ENCODE measurements around the gene ZFPM1.

ZFPM1 gene

DNA sequence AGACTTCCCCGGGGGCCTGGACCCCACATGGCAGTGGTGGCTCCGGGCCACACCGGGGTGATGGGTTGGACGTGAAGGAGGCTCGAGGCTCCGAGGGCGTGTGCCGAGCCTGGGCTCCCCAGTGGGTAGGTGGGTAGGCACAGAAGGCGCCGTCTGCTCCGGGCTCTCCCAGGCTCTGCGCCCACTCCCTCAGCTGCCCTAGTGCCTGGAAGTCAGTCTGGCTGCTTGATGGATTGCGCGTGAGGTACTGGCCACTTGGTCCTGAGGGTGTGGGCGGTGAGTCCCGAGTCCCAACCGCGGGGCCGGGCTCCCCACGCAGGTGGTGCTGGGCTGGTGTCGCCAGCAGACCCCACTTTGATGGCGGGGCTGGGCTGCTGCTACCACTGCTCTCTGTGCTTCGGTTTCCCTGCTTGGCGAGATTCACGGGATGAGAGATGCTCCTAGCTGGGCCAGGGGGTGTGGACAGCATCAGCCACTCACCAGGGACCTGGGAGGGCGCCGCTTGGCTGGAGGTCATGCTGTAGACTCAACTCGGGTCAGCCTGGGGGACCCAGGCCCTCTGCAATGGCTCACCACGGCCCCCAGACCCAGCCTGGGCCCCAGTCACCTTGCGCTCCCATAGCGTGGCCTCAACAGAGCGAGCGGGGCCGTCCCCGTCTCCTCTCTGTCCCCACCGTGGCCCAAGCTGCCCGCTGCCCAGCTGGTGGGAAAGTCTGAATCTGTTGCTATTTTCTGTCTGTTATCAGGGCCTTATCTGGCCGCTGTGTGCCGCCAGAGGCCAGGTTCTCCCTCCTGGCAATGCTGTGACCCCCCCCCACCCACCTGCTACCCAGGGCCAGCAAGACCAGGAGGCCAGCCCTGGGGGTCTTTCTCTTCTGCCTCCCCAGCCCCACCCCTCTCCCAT is 26.1 kb downstream of the ZFPM1 start:
- Histone ChIP-seq H3K27me3 (ENCODE audit: insufficient read depth, poor library complexity, severe bottlenecking) (peaks cover 2% of the 10 kb centered on the region), H3K4me3 (replicated peaks; ENCODE audit: insufficient read depth, low read length) (no peak overlapping the region), H3K27ac (replicated peaks) (no peak overlapping the region)
- TF ChIP-seq GABPA (IDR thresholded peaks at IDR 0.05; ENCODE audit: low read depth) (no peak), POLR2AphosphoS5 (IDR thresholded peaks at IDR 0.05; ENCODE audit: low read depth) (no peak), SPI1 (IDR thresholded peaks at IDR 0.05; ENCODE audit: borderline replicate concordance, low read depth) (no peak)
- TF ChIP-seq, protein P1, sequence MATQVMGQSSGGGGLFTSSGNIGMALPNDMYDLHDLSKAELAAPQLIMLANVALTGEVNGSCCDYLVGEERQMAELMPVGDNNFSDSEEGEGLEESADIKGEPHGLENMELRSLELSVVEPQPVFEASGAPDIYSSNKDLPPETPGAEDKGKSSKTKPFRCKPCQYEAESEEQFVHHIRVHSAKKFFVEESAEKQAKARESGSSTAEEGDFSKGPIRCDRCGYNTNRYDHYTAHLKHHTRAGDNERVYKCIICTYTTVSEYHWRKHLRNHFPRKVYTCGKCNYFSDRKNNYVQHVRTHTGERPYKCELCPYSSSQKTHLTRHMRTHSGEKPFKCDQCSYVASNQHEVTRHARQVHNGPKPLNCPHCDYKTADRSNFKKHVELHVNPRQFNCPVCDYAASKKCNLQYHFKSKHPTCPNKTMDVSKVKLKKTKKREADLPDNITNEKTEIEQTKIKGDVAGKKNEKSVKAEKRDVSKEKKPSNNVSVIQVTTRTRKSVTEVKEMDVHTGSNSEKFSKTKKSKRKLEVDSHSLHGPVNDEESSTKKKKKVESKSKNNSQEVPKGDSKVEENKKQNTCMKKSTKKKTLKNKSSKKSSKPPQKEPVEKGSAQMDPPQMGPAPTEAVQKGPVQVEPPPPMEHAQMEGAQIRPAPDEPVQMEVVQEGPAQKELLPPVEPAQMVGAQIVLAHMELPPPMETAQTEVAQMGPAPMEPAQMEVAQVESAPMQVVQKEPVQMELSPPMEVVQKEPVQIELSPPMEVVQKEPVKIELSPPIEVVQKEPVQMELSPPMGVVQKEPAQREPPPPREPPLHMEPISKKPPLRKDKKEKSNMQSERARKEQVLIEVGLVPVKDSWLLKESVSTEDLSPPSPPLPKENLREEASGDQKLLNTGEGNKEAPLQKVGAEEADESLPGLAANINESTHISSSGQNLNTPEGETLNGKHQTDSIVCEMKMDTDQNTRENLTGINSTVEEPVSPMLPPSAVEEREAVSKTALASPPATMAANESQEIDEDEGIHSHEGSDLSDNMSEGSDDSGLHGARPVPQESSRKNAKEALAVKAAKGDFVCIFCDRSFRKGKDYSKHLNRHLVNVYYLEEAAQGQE (IDR thresholded peaks at IDR 0.05; ENCODE audit: insufficient replicate concordance, low read depth) = no peak
- TF ChIP-seq, protein P2, sequence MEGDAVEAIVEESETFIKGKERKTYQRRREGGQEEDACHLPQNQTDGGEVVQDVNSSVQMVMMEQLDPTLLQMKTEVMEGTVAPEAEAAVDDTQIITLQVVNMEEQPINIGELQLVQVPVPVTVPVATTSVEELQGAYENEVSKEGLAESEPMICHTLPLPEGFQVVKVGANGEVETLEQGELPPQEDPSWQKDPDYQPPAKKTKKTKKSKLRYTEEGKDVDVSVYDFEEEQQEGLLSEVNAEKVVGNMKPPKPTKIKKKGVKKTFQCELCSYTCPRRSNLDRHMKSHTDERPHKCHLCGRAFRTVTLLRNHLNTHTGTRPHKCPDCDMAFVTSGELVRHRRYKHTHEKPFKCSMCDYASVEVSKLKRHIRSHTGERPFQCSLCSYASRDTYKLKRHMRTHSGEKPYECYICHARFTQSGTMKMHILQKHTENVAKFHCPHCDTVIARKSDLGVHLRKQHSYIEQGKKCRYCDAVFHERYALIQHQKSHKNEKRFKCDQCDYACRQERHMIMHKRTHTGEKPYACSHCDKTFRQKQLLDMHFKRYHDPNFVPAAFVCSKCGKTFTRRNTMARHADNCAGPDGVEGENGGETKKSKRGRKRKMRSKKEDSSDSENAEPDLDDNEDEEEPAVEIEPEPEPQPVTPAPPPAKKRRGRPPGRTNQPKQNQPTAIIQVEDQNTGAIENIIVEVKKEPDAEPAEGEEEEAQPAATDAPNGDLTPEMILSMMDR (IDR thresholded peaks at IDR 0.05; ENCODE audit: insufficient read depth, low read length) = no peak
- DNase-seq (ENCODE audit: low read depth in 1 of 2, low spot score in 1 of 2) = no peak

DNA sequence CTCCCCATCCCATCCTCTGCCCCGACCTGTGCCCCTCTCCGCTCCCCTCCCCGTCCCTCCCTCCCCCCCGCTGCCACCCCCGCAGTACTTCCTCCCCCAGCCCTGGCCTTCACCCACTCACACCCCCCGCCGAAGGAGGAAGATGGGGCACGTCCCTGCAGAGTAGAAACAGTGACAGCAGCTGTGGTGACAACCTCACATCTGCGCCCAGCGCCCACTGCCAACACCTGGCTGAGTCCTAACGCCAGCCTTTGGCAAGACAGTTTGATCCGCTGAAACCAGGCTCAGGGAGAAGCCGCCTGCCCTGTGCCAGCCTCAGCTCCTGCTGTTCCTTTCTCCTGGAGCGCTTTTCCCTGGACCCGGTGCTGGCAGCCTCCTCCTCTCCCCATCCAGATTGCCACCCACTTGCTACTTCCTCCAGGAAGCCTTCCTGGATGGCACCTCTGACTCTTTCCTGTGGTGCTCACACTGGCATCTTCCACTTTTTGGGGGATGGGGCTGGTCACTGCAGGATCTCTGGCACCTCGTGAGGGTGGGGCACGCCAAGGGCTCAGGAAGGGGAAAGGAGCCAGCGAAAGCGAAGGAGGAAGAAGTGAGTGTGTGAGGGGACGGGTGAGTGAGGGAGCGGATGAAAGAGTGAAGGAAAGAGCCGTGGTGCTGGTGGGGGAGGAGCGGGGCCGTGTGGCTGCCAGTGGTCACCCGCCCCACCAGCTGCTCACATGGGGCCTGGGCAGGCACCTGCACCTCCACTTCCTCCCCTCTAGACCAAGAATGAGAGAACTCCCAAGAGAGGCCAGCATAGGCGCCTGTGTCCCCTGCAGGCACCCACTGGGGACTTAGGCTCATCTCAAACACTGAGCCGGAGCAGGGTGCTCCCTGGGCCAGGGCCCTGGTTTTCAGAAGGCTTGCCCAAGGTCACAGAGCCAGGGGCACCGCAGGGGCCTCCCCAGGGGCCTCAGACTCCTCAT is 27.0 kb downstream of the ZFPM1 start:
- DNase-seq (ENCODE audit: low read depth in 1 of 2, low spot score in 1 of 2) = peak in 1 of 2 experiments; percentile 52
- Histone ChIP-seq H3K27me3 (ENCODE audit: insufficient read depth, poor library complexity, severe bottlenecking) (peaks cover 2% of the 10 kb centered on the region), H3K27ac (replicated peaks) (no peak overlapping the region), H3K4me3 (replicated peaks; ENCODE audit: insufficient read depth, low read length) (no peak overlapping the region)
- TF ChIP-seq, protein P1 (IDR thresholded peaks at IDR 0.05; ENCODE audit: insufficient replicate concordance, low read depth) = no peak
- TF ChIP-seq POLR2AphosphoS5 (IDR thresholded peaks at IDR 0.05; ENCODE audit: low read depth) = peak; percentile 47; the same call in 1 of the 2 replicates

DNA sequence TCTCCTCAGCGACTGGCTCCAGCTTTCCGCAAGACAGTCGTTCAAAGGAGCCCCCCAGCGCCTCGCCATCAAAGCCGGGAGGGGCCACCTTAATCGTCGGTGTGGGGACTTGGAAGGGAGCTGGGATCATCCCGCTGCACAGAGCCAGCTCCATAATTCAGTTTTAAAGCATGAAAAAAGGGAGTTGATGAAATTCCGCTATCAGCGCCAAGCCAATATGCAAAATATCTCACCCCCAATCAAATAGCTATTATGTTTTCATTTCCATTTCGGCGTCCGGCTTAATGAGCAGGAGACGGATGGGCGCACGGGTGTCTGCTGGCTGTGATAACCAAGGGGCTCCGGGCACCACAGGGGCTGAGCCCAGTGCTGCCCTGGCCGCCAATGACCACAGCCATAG is 27.7 kb downstream of the ZFPM1 start:
- H3K27me3 ChIP-seq (ENCODE audit: insufficient read depth, poor library complexity, severe bottlenecking) = peaks cover 2% of the 10 kb centered on the region
- DNase-seq (ENCODE audit: low read depth in 1 of 2, low spot score in 1 of 2) = no peak
- no peak overlapping the region for H3K27ac ChIP-seq (replicated peaks)
- H3K4me3 ChIP-seq (replicated peaks; ENCODE audit: insufficient read depth, low read length) = no peak overlapping the region
- TF ChIP-seq SPI1 (IDR thresholded peaks at IDR 0.05; ENCODE audit: borderline replicate concordance, low read depth) (no peak), GABPA (IDR thresholded peaks at IDR 0.05; ENCODE audit: low read depth) (no peak), POLR2AphosphoS5 (IDR thresholded peaks at IDR 0.05; ENCODE audit: low read depth) (no peak)
- TF ChIP-seq, protein P1 (IDR thresholded peaks at IDR 0.05; ENCODE audit: insufficient replicate concordance, low read depth) = no peak
- TF ChIP-seq, protein P2 (IDR thresholded peaks at IDR 0.05; ENCODE audit: insufficient read depth, low read length) = no peak

Measured in HL-60 (cell line).